HCT116 (cell line): ENCODE measurements around the gene SUGT1. TPM values are rescaled to one million over a fixed set of nuclear protein-coding genes. Genes with fewer than 3 reads are reported as not detected.

Source experiments
- ATAC-seq: fragments of 200-7000 bp; cut with Tn5 transposase; 2 replicates; pipeline ENCODE4 v1.9.1; 2020; ENCODE audit warnings: mild to moderate bottlenecking, moderate library complexity
- BruUV-seq: library from RNA; stranded (reverse); fragments of 400-500 nt; replicated peaks from 2 replicates; lab custom pipeline; 2021; lab: Mats Ljungman, UMichigan
- CTCF ChIA-PET: fragments of 300-600 bp; sonication (Branson Sonifier 250); formaldehyde crosslinking; loops from one replicate; lab custom pipeline; 2021; ENCODE audit warnings: antibody characterized with exemption; lab: Charles Lee
- POLR2A ChIA-PET: fragments of 300-600, 350-600 bp; sonication (Branson Sonifier 250); formaldehyde crosslinking; loops from one replicate; lab custom pipeline; 2021; ENCODE audit warnings: antibody characterized with exemption; lab: Charles Lee
- RAD21 ChIA-PET, 2 experiments: fragments of 300-600 bp; sonication (Branson Sonifier 250); formaldehyde crosslinking; loops; one replicate each; lab custom pipeline; 2023; ENCODE audit warnings: low total read pairs in 2 of 2; ENCODE audit not compliant: uncharacterized antibody in 2 of 2, unreplicated experiment in 2 of 2, low non-redundant PET in 1 of 2; lab: Charles Lee
- DNase-seq: peaks from one replicate; pipeline ENCODE4 v3.0.0-alpha.2; 2010; ENCODE audit warnings: low read depth, low spot score
- H2AFZ ChIP-seq: fragments of 200-600 bp; shearing (Covaris generic), sonication (generic); 2 replicates; pipeline ENCODE4 v1.6.1; 2017; ENCODE audit warnings: low read depth, mixed run types, mixed read lengths, antibody characterized with exemption, low read length; ENCODE audit not compliant: poor library complexity, severe bottlenecking
- H3K27ac ChIP-seq: 2 replicates; pipeline ENCODE4 v1.5.1; 2012; ENCODE audit warnings: low read depth, low read length
- H3K27me3 ChIP-seq: fragments of 200-600 bp; sonication (generic); 2 replicates; pipeline ENCODE4 v1.6.1; 2016; ENCODE audit warnings: mixed run types, low read length, mixed read lengths; ENCODE audit not compliant: insufficient read depth
- H3K36me3 ChIP-seq, 2 experiments: fragments of 200-500 bp in 1 of 2; fragments of 200-600 bp in 1 of 2; sonication (Bioruptor generic) in 1 of 2; sonication (generic) in 1 of 2; 2 replicates each; pipeline versions ENCODE4 v1.5.1 to v1.6.1; 2014 to 2016; ENCODE audit warnings: low read length in 2 of 2, inconsistent platforms in 1 of 2, mixed read lengths in 1 of 2, mixed run types in 1 of 2; ENCODE audit not compliant: insufficient read depth in 2 of 2, control insufficient read depth in 1 of 2
- H3K4me1 ChIP-seq, 2 experiments: fragments of 200-600 bp in 1 of 2; sonication (generic) in 1 of 2; 2 replicates each; pipeline versions ENCODE4 v1.5.1 to v1.6.1; 2012 to 2017; ENCODE audit warnings: low read length in 2 of 2, inconsistent platforms in 1 of 2, mild to moderate bottlenecking in 1 of 2, mixed read lengths in 1 of 2, mixed run types in 1 of 2, moderate library complexity in 1 of 2; ENCODE audit not compliant: insufficient read depth in 2 of 2, control insufficient read depth in 1 of 2
- H3K4me2 ChIP-seq: fragments of 200-600 bp; sonication (generic); 2 replicates; pipeline ENCODE4 v1.6.1; 2017; ENCODE audit warnings: mixed run types, low read length, mixed read lengths
- H3K4me3 ChIP-seq, 2 experiments: fragments of 200-600 bp in 1 of 2; sonication (generic) in 1 of 2; replicated peaks in 1 of 2; 2 replicates each; pipeline ENCODE4 v1.5.1; 2011 to 2016; ENCODE audit warnings: low read length in 2 of 2, control low read depth in 1 of 2, low read depth in 1 of 2, mild to moderate bottlenecking in 1 of 2, mixed read lengths in 1 of 2, mixed run types in 1 of 2
- H3K79me2 ChIP-seq: fragments of 200-600 bp; sonication (generic); 2 replicates; pipeline ENCODE4 v1.6.1; 2017; ENCODE audit warnings: mild to moderate bottlenecking, mixed run types, low read length, moderate library complexity, mixed read lengths; ENCODE audit not compliant: insufficient read depth
- H3K9ac ChIP-seq: fragments of 200-600 bp; sonication (generic); 2 replicates; pipeline ENCODE4 v1.6.1; 2016; ENCODE audit warnings: low read length, mixed read lengths
- H3K9me2 ChIP-seq: fragments of 200-600 bp; sonication (generic), shearing (Covaris generic); 2 replicates; pipeline ENCODE4 v1.6.1; 2017; ENCODE audit warnings: mixed run types, mild to moderate bottlenecking, moderate library complexity; ENCODE audit not compliant: insufficient read depth
- H3K9me3 ChIP-seq, 2 experiments: fragments of 200-500 bp in 1 of 2; fragments of 200-600 bp in 1 of 2; sonication (Bioruptor generic) in 1 of 2; sonication (generic) in 1 of 2; 2 replicates each; pipeline ENCODE4 v1.6.1; 2014 to 2017; ENCODE audit warnings: low read length in 2 of 2, mixed read lengths in 2 of 2, inconsistent platforms in 1 of 2, low read depth in 1 of 2, mild to moderate bottlenecking in 1 of 2, mixed run types in 1 of 2, moderate library complexity in 1 of 2; ENCODE audit not compliant: control insufficient read depth in 1 of 2, insufficient read depth in 1 of 2
- H4K20me1 ChIP-seq: fragments of 200-600 bp; sonication (generic), shearing (Covaris generic); 2 replicates; pipeline ENCODE4 v1.6.1; 2017; ENCODE audit warnings: mixed run types, mild to moderate bottlenecking, moderate library complexity; ENCODE audit not compliant: insufficient read depth
- ATF3 ChIP-seq: IDR thresholded peaks from 2 replicates; pipeline ENCODE4 v1.6.1; 2012
- CBX3 ChIP-seq: IDR thresholded peaks from 2 replicates; pipeline ENCODE4 v1.6.1; 2012; ENCODE audit warnings: low read depth
- CEBPB ChIP-seq: IDR thresholded peaks from 2 replicates; pipeline ENCODE4 v1.6.1; 2012; ENCODE audit warnings: low read depth
- EGR1 ChIP-seq: IDR thresholded peaks from 2 replicates; pipeline ENCODE4 v1.6.1; 2012; ENCODE audit warnings: low read depth
- ELF1 ChIP-seq: IDR thresholded peaks from 2 replicates; pipeline ENCODE4 v1.6.1; 2012; ENCODE audit warnings: low read depth, borderline replicate concordance
- EZH2phosphoT487 ChIP-seq: fragments of 200-600 bp; IDR thresholded peaks from 2 replicates; pipeline ENCODE4 v1.6.1; 2018; ENCODE audit warnings: antibody characterized with exemption, borderline replicate concordance
- FOSL1 ChIP-seq: IDR thresholded peaks from 2 replicates; pipeline ENCODE4 v1.6.1; 2012; ENCODE audit warnings: low read depth
- JUND ChIP-seq: IDR thresholded peaks from 2 replicates; pipeline ENCODE4 v1.6.1; 2012
- POLR2A ChIP-seq: IDR thresholded peaks from 2 replicates; pipeline ENCODE4 v1.7.0; 2011; ENCODE audit warnings: borderline replicate concordance; ENCODE audit not compliant: insufficient read depth, insufficient read length; ENCODE audit errors: extremely low read depth
- POLR2AphosphoS5 ChIP-seq: IDR thresholded peaks from 2 replicates; pipeline ENCODE4 v1.6.1; 2011; ENCODE audit warnings: mild to moderate bottlenecking, low read depth, low read length, moderate library complexity
- RAD21 ChIP-seq: IDR thresholded peaks from 2 replicates; pipeline ENCODE4 v1.6.1; 2012; ENCODE audit warnings: low read depth, mild to moderate bottlenecking
- SIN3A ChIP-seq: IDR thresholded peaks from 2 replicates; pipeline ENCODE4 v1.6.1; 2012; ENCODE audit warnings: low read depth
- SP1 ChIP-seq: IDR thresholded peaks from 2 replicates; pipeline ENCODE4 v1.6.1; 2012; ENCODE audit warnings: low read depth
- ZFX ChIP-seq: fragments of 450-650 bp; IDR thresholded peaks from 2 replicates; pipeline ENCODE4 v1.6.1; 2017
- ZNF274 ChIP-seq: fragments of 200-500 bp; sonication (Bioruptor generic); IDR thresholded peaks from 2 replicates; pipeline ENCODE4 v1.6.1; 2014; ENCODE audit warnings: mild to moderate bottlenecking, low read depth, low read length, inconsistent platforms
- intact Hi-C: fragments of 100-400 bp; cut with micrococcal nuclease; formaldehyde crosslinking; loops from 2 replicates; pipeline ENCODE4 v1.10.0; 2022
- total RNA-seq: library from RNA; stranded (reverse); gene quantifications from one replicate; pipeline ENCODE4 v1.2.1, GENCODE V29; 2021; ENCODE audit not compliant: unreplicated experiment
- TF ChIP-seq, protein P1 (sequence below): IDR thresholded peaks from 2 replicates; pipeline ENCODE4 v1.6.1; 2012
- TF ChIP-seq, protein P2 (sequence below), 3 experiments: fragments of 200-600 bp in 1 of 3; sonication (generic) in 1 of 3; IDR thresholded peaks in 2 of 3; conservative IDR thresholded peaks in 1 of 3; 2 replicates each; pipeline ENCODE4 v1.5.1; 2012 to 2017; ENCODE audit warnings: low read depth in 2 of 3, low read length in 2 of 3, antibody characterized with exemption in 1 of 3, borderline replicate concordance in 1 of 3, control low read depth in 1 of 3, mild to moderate bottlenecking in 1 of 3, mixed read lengths in 1 of 3, mixed run types in 1 of 3, moderate library complexity in 1 of 3; ENCODE audit not compliant: insufficient read depth in 1 of 3
- TF ChIP-seq, protein P3 (sequence below): IDR thresholded peaks from 2 replicates; pipeline ENCODE4 v1.6.1; 2011; ENCODE audit warnings: mild to moderate bottlenecking, low read length, moderate library complexity; ENCODE audit not compliant: insufficient replicate concordance; ENCODE audit errors: extremely low read depth

The SUGT1 gene
- total RNA-seq, 1 experiment from 2014 or later = 75.6 TPM

- DNase-seq (no peak), ATAC-seq (no peak)
- Histone ChIP-seq H3K4me3 (no peak overlapping the region), H3K9ac (no peak overlapping the region), H3K4me1 (no peaks in the 10 kb centered on the region), H3K27me3 (0 out of 2 replicates have a peak, but pooled peaks cover 3% of the 10 kb centered on the region), H4K20me1 (no peaks in the 10 kb centered on the region), H3K4me2 (no peak overlapping the region), H3K27ac (no peak overlapping the region), H3K36me3 (no peaks in the 10 kb centered on the region), H3K9me2 (no peaks in the 10 kb centered on the region), H2AFZ (no peak overlapping the region), H3K79me2 (no peaks in the 10 kb centered on the region), H3K9me3 (no peaks in the 10 kb centered on the region)
- POLR2A ChIA-PET = no interaction called here
- RAD21 ChIA-PET = no interaction called here
- intact Hi-C loops = no loop called here
- BruUV-seq = no TSS peak
- TF ChIP-seq ATF3 (no peak), POLR2A (no peak), SIN3A (no peak), EGR1 (no peak), ZNF274 (no peak), CBX3 (no peak), RAD21 (no peak), ZFX (no peak), EZH2phosphoT487 (no peak), JUND (no peak), ELF1 (no peak)
- TF ChIP-seq, protein P1, sequence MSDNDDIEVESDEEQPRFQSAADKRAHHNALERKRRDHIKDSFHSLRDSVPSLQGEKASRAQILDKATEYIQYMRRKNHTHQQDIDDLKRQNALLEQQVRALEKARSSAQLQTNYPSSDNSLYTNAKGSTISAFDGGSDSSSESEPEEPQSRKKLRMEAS = no peak
- CTCF ChIA-PET = interaction anchor here (0.8 kb wide), 1 partner anchor 60 kb away, joined by 3 read pairs; no protein-coding TSS in a partner anchor
These were observed 72.7 kb downstream of the SUGT1 start for GRCh38 chr13:52725302-52725701.

GRCh38 chr13:52726258-52726657 lies 73.6 kb downstream of the SUGT1 start:
- no peaks in the 10 kb centered on the region for H3K36me3 ChIP-seq
- ATAC-seq = no peak
- POLR2A ChIA-PET = no interaction called here
- H4K20me1 ChIP-seq = no peaks in the 10 kb centered on the region
- CTCF ChIA-PET = interaction anchor here (0.8 kb wide), 1 partner anchor 61 kb away, joined by 3 read pairs; no protein-coding TSS in a partner anchor
- peaks cover 8% of the 10 kb centered on the region; the same call in 1 of the 2 replicates for H3K27me3 ChIP-seq
- RAD21 ChIA-PET = no interaction called here
- H3K4me3 ChIP-seq = no peak overlapping the region
- intact Hi-C loops = no loop called here
- H3K4me2 ChIP-seq = no peak overlapping the region
- no TSS peak for BruUV-seq
- no peaks in the 10 kb centered on the region for H3K79me2 ChIP-seq
- no peaks in the 10 kb centered on the region for H3K9me3 ChIP-seq
- H3K27ac ChIP-seq = no peak overlapping the region
- no peak overlapping the region for H3K9ac ChIP-seq
- H3K9me2 ChIP-seq = no peaks in the 10 kb centered on the region
- H3K4me1 ChIP-seq = no peaks in the 10 kb centered on the region
- no peak for DNase-seq
- no peak overlapping the region for H2AFZ ChIP-seq
- TF ChIP-seq, protein P1 = no peak
- TF ChIP-seq POLR2AphosphoS5 (no peak), POLR2A (no peak), CEBPB (no peak), ATF3 (no peak), FOSL1 (no peak), SP1 (no peak)
- TF ChIP-seq, protein P2, sequence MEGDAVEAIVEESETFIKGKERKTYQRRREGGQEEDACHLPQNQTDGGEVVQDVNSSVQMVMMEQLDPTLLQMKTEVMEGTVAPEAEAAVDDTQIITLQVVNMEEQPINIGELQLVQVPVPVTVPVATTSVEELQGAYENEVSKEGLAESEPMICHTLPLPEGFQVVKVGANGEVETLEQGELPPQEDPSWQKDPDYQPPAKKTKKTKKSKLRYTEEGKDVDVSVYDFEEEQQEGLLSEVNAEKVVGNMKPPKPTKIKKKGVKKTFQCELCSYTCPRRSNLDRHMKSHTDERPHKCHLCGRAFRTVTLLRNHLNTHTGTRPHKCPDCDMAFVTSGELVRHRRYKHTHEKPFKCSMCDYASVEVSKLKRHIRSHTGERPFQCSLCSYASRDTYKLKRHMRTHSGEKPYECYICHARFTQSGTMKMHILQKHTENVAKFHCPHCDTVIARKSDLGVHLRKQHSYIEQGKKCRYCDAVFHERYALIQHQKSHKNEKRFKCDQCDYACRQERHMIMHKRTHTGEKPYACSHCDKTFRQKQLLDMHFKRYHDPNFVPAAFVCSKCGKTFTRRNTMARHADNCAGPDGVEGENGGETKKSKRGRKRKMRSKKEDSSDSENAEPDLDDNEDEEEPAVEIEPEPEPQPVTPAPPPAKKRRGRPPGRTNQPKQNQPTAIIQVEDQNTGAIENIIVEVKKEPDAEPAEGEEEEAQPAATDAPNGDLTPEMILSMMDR (IDR thresholded peaks at IDR 0.05 in 2 of 3, conservative IDR thresholded peaks at IDR 0.05 in 1 of 3; ENCODE audit: borderline replicate concordance in 1 of 3, insufficient read depth in 1 of 3, low read depth in 2 of 3, low read length in 2 of 3) = no peak
- TF ChIP-seq, protein P3, sequence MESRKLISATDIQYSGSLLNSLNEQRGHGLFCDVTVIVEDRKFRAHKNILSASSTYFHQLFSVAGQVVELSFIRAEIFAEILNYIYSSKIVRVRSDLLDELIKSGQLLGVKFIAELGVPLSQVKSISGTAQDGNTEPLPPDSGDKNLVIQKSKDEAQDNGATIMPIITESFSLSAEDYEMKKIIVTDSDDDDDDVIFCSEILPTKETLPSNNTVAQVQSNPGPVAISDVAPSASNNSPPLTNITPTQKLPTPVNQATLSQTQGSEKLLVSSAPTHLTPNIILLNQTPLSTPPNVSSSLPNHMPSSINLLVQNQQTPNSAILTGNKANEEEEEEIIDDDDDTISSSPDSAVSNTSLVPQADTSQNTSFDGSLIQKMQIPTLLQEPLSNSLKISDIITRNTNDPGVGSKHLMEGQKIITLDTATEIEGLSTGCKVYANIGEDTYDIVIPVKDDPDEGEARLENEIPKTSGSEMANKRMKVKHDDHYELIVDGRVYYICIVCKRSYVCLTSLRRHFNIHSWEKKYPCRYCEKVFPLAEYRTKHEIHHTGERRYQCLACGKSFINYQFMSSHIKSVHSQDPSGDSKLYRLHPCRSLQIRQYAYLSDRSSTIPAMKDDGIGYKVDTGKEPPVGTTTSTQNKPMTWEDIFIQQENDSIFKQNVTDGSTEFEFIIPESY = no peak
